Fibroblast of pulmonary artery (primary cell): ENCODE data around the gene ICAM3.

ENCODE experiments used
- DNase-seq: peaks from one replicate; pipeline ENCODE4 v3.0.0-alpha.2; 2010; ENCODE audit warnings: low read depth
- H3K4me3 ChIP-seq: replicated peaks from 2 replicates; pipeline ENCODE4 v1.5.1; 2011; ENCODE audit warnings: low read depth, mild to moderate bottlenecking, control low read depth, low read length, moderate library complexity
- CTCF ChIP-seq: IDR thresholded peaks from 2 replicates; pipeline ENCODE4 v1.5.1; 2011; ENCODE audit warnings: mild to moderate bottlenecking, control low read depth, low read length, inconsistent platforms; ENCODE audit errors: missing control alignments

Gene ICAM3

GRCh38 chr19:10292206-10292788 is 47.1 kb downstream of the ICAM3 start:
- DNase-seq, result peak; percentile 68
- H3K4me3 ChIP-seq, result peak overlapping the region; percentile 54
- no peak for TF ChIP-seq CTCF

- H3K4me3 ChIP-seq, result peak overlapping the region; percentile 54
- TF ChIP-seq CTCF, result no peak
- DNase-seq, result no peak
Measured at GRCh38 chr19:10291554-10292205, 47.7 kb downstream of the ICAM3 start.

DNA sequence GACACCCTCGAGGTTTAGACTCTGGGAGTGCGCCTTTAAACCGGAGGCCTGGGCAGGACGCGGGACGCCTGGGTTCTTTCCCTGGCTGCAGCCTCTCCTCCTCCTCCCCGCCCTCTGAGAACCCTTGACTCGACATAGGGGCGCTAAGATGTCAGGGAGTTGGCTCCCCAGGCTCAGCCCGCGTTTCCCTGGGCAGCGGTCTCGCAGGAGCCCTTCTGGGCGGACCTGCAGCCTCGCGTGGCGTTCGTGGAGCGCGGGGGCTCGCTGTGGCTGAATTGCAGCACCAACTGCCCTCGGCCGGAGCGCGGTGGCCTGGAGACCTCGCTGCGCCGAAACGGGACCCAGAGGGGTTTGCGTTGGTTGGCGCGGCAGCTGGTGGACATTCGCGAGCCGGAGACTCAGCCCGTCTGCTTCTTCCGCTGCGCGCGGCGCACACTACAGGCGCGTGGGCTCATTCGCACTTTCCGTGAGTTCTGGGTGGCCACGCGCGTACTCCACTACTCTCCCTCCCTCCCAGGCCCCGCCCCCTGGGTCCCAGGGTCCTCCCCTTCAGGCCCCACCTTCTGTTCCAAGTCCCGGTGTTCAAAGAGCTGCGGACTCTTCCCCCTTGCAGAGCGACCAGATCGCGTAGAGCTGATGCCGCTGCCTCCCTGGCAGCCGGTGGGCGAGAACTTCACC is 48.4 kb downstream of the ICAM3 start:
- TF ChIP-seq CTCF, result no peak
- peak overlapping the region; percentile 54 for H3K4me3 ChIP-seq
- DNase-seq, result no peak

GRCh38 chr19:10290357-10290875 is 49.0 kb downstream of the ICAM3 start:
- no peak for TF ChIP-seq CTCF
- DNase-seq, result no peak
- peak overlapping the region; percentile 54 for H3K4me3 ChIP-seq

DNA sequence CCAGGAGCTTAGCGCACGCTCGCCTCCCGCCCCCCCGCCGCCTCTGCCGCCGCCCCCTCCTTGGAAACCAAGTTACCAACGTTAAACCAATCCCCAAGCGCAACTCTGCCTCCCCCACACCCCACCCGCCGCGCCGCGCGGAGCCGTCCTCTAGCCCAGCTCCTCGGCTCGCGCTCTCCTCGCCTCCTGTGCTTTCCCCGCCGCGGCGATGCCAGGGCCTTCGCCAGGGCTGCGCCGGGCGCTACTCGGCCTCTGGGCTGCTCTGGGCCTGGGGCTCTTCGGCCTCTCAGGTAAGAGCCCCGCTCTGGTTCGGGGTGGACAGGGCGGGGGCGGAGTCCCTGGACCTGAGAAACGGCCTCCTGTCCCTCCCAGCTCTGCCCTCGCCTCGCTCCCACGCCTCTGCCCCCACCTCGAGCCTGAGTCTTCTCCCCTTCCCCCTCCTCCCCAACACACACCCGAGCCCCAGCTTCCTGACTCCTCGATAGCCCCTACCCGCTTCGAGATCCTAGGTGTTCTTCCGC is 49.5 kb downstream of the ICAM3 start, which contains the start of gene ICAM5:
Gene ICAM5, plus strand, starts transcription at position 117 of the 521 bp plus-strand sequence. Its CDS starts 92 bp downstream, at position 209.
- peak within 1 kb of the TSS; percentile 54 for H3K4me3 ChIP-seq
- no peak for TF ChIP-seq CTCF
- no peak for DNase-seq

- DNase-seq, result peak; percentile 47
- TF ChIP-seq CTCF, result no peak
- peak overlapping the region; percentile 54 for H3K4me3 ChIP-seq
Measured at GRCh38 chr19:10289167-10289835, 50.1 kb downstream of the ICAM3 start.
